PC-9 (cell line): Measurements from ENCODE around the gene NT5C1A. TPM values are rescaled to one million over a fixed set of nuclear protein-coding genes. Genes with fewer than 3 reads are reported as not detected.

Experiments used
- BruUV-seq: library from RNA; stranded (reverse); fragments of 400-500 nt; replicated peaks from 2 replicates; lab custom pipeline; 2021; lab: Mats Ljungman, UMichigan
- CTCF ChIA-PET: fragments of 300-600 bp; sonication (Branson Sonifier 250); formaldehyde crosslinking; loops from one replicate; lab custom pipeline; 2022; ENCODE audit warnings: antibody characterized with exemption; lab: Charles Lee
- POLR2A ChIA-PET: fragments of 300-600 bp; sonication (Branson Sonifier 250); formaldehyde crosslinking; loops from one replicate; lab custom pipeline; 2022; ENCODE audit warnings: antibody characterized with exemption; ENCODE audit not compliant: unreplicated experiment; lab: Charles Lee
- DNase-seq, 2 experiments: peaks; one replicate each; pipeline versions ENCODE4 v3.0.0 to v3.0.0-alpha.2; 2015 to 2022; ENCODE audit warnings: mixed read lengths in 1 of 2
- H2AFZ ChIP-seq: fragments of 200-600 bp; sonication (generic); 2 replicates; pipeline ENCODE4 v1.8.1; 2017; ENCODE audit warnings: antibody characterized with exemption
- H3F3A ChIP-seq: fragments of 200-600 bp; sonication (generic); 2 replicates; pipeline ENCODE4 v1.8.1; 2017; ENCODE audit warnings: antibody characterized with exemption, mild to moderate bottlenecking, low read depth; ENCODE audit not compliant: insufficient read depth
- H3K27ac ChIP-seq: fragments of 200-600 bp; sonication (generic); 2 replicates; pipeline ENCODE4 v1.6.1; 2016; ENCODE audit warnings: mixed run types
- H3K27me3 ChIP-seq: fragments of 200-600 bp; sonication (generic); 2 replicates; pipeline ENCODE4 v1.6.1; 2016; ENCODE audit warnings: low read depth, mixed run types; ENCODE audit not compliant: insufficient read depth
- H3K36me3 ChIP-seq: fragments of 200-600 bp; sonication (generic); 2 replicates; pipeline ENCODE4 v1.6.1; 2016; ENCODE audit warnings: low read depth, mixed run types
- H3K4me1 ChIP-seq: fragments of 200-600 bp; sonication (generic); replicated peaks from 2 replicates; pipeline ENCODE4 v1.6.1; 2016; ENCODE audit warnings: mixed run types; ENCODE audit not compliant: insufficient read depth
- H3K4me2 ChIP-seq: fragments of 200-600 bp; sonication (generic); 2 replicates; pipeline ENCODE4 v1.6.1; 2017; ENCODE audit warnings: mixed run types
- H3K4me3 ChIP-seq: fragments of 200-600 bp; sonication (generic); 2 replicates; pipeline ENCODE4 v1.6.1; 2016; ENCODE audit warnings: mixed run types
- H3K79me2 ChIP-seq: fragments of 200-600 bp; sonication (generic); 2 replicates; pipeline ENCODE4 v1.6.1; 2017; ENCODE audit warnings: low read depth, mixed run types
- H3K9me2 ChIP-seq: fragments of 200-600 bp; sonication (generic); 2 replicates; pipeline ENCODE4 v1.8.1; 2017; ENCODE audit warnings: mild to moderate bottlenecking; ENCODE audit not compliant: insufficient read depth
- H3K9me3 ChIP-seq: fragments of 200-600 bp; sonication (generic); 2 replicates; pipeline ENCODE4 v1.8.1; 2016; ENCODE audit warnings: low read depth; ENCODE audit not compliant: insufficient read depth
- H4K20me1 ChIP-seq: fragments of 200-600 bp; sonication (generic); 2 replicates; pipeline ENCODE4 v1.8.1; 2017; ENCODE audit not compliant: insufficient read depth
- EZH2 ChIP-seq: fragments of 200-600 bp; sonication (generic); IDR thresholded peaks from 2 replicates; pipeline ENCODE4 v1.8.0; 2017; ENCODE audit warnings: antibody characterized with exemption, low read depth
- intact Hi-C: fragments of 100-400 bp; cut with micrococcal nuclease; formaldehyde crosslinking; loops from one replicate; pipeline ENCODE4 v1.10.0; 2022; ENCODE audit not compliant: unreplicated experiment
- total RNA-seq: library from RNA; stranded (reverse); gene quantifications from 2 replicates; pipeline ENCODE4 v1.2.3, GENCODE V29; 2021
- TF ChIP-seq, protein P1 (sequence below): fragments of 200-600 bp; sonication (generic); conservative IDR thresholded peaks from 2 replicates; pipeline ENCODE4 v1.6.1; 2017; ENCODE audit warnings: mixed run types, antibody characterized with exemption, mild to moderate bottlenecking, moderate library complexity

NT5C1A gene
- total RNA-seq, 1 experiment from 2014 or later = not detected

- Histone ChIP-seq H3K9me3 (no peaks in the 10 kb centered on the region), H3K79me2 (no peaks in the 10 kb centered on the region), H3K27me3 (peaks cover 6% of the 10 kb centered on the region; the same call in 1 of the 2 replicates), H3K4me1 (no peaks in the 10 kb centered on the region), H4K20me1 (no peaks in the 10 kb centered on the region), H3F3A (no peaks in the 10 kb centered on the region), H3K4me3 (no peak overlapping the region), H3K27ac (no peak overlapping the region), H3K4me2 (no peak overlapping the region), H2AFZ (no peak overlapping the region), H3K36me3 (no peaks in the 10 kb centered on the region), H3K9me2 (no peaks in the 10 kb centered on the region)
- ChIA-PET CTCF (interaction anchor here (0.6 kb wide), 1 partner anchor 66 kb away, joined by 3 read pairs; no protein-coding TSS in a partner anchor), POLR2A (no interaction called here)
- no peak for TF ChIP-seq EZH2
- TF ChIP-seq, protein P1, sequence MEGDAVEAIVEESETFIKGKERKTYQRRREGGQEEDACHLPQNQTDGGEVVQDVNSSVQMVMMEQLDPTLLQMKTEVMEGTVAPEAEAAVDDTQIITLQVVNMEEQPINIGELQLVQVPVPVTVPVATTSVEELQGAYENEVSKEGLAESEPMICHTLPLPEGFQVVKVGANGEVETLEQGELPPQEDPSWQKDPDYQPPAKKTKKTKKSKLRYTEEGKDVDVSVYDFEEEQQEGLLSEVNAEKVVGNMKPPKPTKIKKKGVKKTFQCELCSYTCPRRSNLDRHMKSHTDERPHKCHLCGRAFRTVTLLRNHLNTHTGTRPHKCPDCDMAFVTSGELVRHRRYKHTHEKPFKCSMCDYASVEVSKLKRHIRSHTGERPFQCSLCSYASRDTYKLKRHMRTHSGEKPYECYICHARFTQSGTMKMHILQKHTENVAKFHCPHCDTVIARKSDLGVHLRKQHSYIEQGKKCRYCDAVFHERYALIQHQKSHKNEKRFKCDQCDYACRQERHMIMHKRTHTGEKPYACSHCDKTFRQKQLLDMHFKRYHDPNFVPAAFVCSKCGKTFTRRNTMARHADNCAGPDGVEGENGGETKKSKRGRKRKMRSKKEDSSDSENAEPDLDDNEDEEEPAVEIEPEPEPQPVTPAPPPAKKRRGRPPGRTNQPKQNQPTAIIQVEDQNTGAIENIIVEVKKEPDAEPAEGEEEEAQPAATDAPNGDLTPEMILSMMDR = no peak
- BruUV-seq = no TSS peak
- intact Hi-C loops = loop anchor here (5.0 to 10.0 kb wide), 4 partner anchors 61 to 392 kb away; no protein-coding TSS in a partner anchor
- DNase-seq = no peak
These were observed 15.5 kb downstream of the NT5C1A start for GRCh38 chr1:39656391-39656790.

GRCh38 chr1:39655578-39656268, 16.2 kb downstream of the NT5C1A start:
- POLR2A ChIA-PET = no interaction called here
- Histone ChIP-seq H4K20me1 (no peaks in the 10 kb centered on the region), H3K27ac (no peak overlapping the region), H3K4me2 (no peak overlapping the region), H3K79me2 (no peaks in the 10 kb centered on the region), H3K4me1 (no peaks in the 10 kb centered on the region), H3K9me3 (no peaks in the 10 kb centered on the region), H3K27me3 (peaks cover 6% of the 10 kb centered on the region; the same call in 1 of the 2 replicates), H3K36me3 (no peaks in the 10 kb centered on the region), H3K9me2 (no peaks in the 10 kb centered on the region), H3K4me3 (no peak overlapping the region), H2AFZ (no peak overlapping the region), H3F3A (no peaks in the 10 kb centered on the region)
- intact Hi-C loops = loop anchor here (5.0 to 10.0 kb wide), 4 partner anchors 62 to 391 kb away; no protein-coding TSS in a partner anchor
- CTCF ChIA-PET = interaction anchor here (0.6 kb wide), 1 partner anchor 65 kb away, joined by 3 read pairs; no protein-coding TSS in a partner anchor
- no TSS peak for BruUV-seq
- TF ChIP-seq, protein P1 = no peak
- TF ChIP-seq EZH2 = no peak
- no peak for DNase-seq

DNA sequence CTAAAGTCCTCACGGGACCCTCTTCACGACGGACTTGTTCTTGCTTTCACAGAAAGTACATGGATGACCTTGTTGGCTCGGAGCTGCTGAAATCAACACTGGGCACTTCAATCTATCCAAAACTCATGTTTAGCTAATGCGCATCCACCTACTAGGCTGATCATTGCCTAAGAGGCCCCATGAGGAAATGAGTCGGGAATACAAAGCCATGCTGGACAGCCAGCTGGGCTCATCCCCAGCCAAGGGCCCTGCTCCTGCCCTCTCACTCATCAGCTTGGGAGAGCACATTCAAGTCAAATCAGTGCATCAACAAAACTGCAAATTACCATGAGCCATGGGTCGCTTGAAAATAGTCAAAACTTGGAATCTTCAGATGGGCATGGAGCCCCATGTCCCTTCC, 17.6 kb downstream of the NT5C1A start:
- Histone ChIP-seq H2AFZ (no peak overlapping the region), H3K4me2 (no peak overlapping the region), H3F3A (no peaks in the 10 kb centered on the region), H3K9me2 (no peaks in the 10 kb centered on the region), H3K4me3 (no peak overlapping the region), H3K9me3 (no peaks in the 10 kb centered on the region), H3K36me3 (no peaks in the 10 kb centered on the region), H4K20me1 (no peaks in the 10 kb centered on the region), H3K27me3 (no peaks in the 10 kb centered on the region), H3K79me2 (no peaks in the 10 kb centered on the region), H3K27ac (no peak overlapping the region), H3K4me1 (no peaks in the 10 kb centered on the region)
- POLR2A ChIA-PET = no interaction called here
- no TSS peak for BruUV-seq
- intact Hi-C loops = loop anchor here (10.0 kb wide), 3 partner anchors 119 to 389 kb away; no protein-coding TSS in a partner anchor
- DNase-seq = no peak
- no peak for TF ChIP-seq EZH2
- TF ChIP-seq, protein P1 = no peak
- CTCF ChIA-PET = interaction anchor here (0.8 to 1.7 kb wide), 2 partner anchors 48 to 67 kb away, joined by 3 to 9 read pairs; no protein-coding TSS in a partner anchor
